Measurements from ENCODE around the gene USP34. TPM values are rescaled to one million over a fixed set of nuclear protein-coding genes. Genes with fewer than 3 reads are reported as not detected.

Gene USP34
- total and polyA plus RNA-seq, 2 of the 4 experiments (the other 2 are of a cell fraction), result 34.7 to 128 TPM

- DNase-seq, result peak; percentile 87
- no peak overlapping the region for H2AFZ ChIP-seq (replicated peaks; ENCODE audit: low read length, poor library complexity)
- H3K4ac ChIP-seq (ENCODE audit: low read depth, low read length), result no peak overlapping the region
- no peaks in the 10 kb centered on the region for H3K27me3 ChIP-seq (ENCODE audit: control insufficient read depth, insufficient read depth, low read length)
- H4K8ac ChIP-seq (ENCODE audit: low read depth in 2 of 2, low read length in 2 of 2), result no peak overlapping the region
- no peak overlapping the region for H3K9ac ChIP-seq (ENCODE audit: low read depth, low read length)
- peak overlapping the region; percentile 58 for H2BK5ac ChIP-seq (ENCODE audit: low read depth, low read length, poor library complexity, severe bottlenecking)
- H3K56ac ChIP-seq (ENCODE audit: extremely low read depth, insufficient read depth, low read length), result no peak overlapping the region
- H3K4me1 ChIP-seq (ENCODE audit: control insufficient read depth, insufficient read depth, low read length), result peaks cover 6% of the 10 kb centered on the region
- intact Hi-C loops (cut with micrococcal nuclease) (no loop called here), in situ Hi-C loops (cut with MboI; ENCODE audit: low sequenced_read_pairs) (no loop called here), dilution Hi-C loops (cut with HindIII; ENCODE audit: low sequenced_read_pairs, unreplicated experiment) (no loop called here)
- no TSS peak for BruUV-seq (replicated peaks)
- POLR2A ChIA-PET (ENCODE audit: unreplicated experiment), result interaction anchor here (0.5 kb wide), 1 partner anchor 12 kb away, joined by 9 read pairs; no protein-coding TSS in a partner anchor
- H3K27ac ChIP-seq (ENCODE audit: insufficient read depth, low read length), result no peak overlapping the region
- H3K18ac ChIP-seq (ENCODE audit: low read depth, low read length), result no peak overlapping the region
- no peak overlapping the region for H2BK20ac ChIP-seq (ENCODE audit: low read depth, low read length)
- H2BK15ac ChIP-seq (ENCODE audit: low read depth, low read length), result no peak overlapping the region
- H3K9me3 ChIP-seq (ENCODE audit: control insufficient read depth, insufficient read depth, low read length), result no peaks in the 10 kb centered on the region
- no peak overlapping the region for H4K5ac ChIP-seq (ENCODE audit: low read depth, low read length)
- H2BK120ac ChIP-seq (ENCODE audit: low read depth, low read length), result no peak overlapping the region
- H3K79me1 ChIP-seq (ENCODE audit: low read depth in 1 of 2, low read length in 2 of 2), result peaks cover 10 to 15% of the 10 kb centered on the region in 2 experiments
- H3K36me3 ChIP-seq (ENCODE audit: control insufficient read depth, insufficient read depth, low read length), result peaks cover 29% of the 10 kb centered on the region
- TF ChIP-seq CHD1 (IDR thresholded peaks at IDR 0.05; ENCODE audit: low read depth, low read length) (no peak), FOS (IDR thresholded peaks at IDR 0.05; ENCODE audit: low read depth, low read length) (peak; percentile 43; the same call in 1 of the 2 replicates), CTCF (conservative IDR thresholded peaks at IDR 0.05; ENCODE audit: low read depth, low read length) (no peak), CEBPB (IDR thresholded peaks at IDR 0.05; ENCODE audit: low read depth, low read length) (peak; percentile 98), BHLHE40 (IDR thresholded peaks at IDR 0.05; ENCODE audit: low read depth, low read length) (peak; percentile 74), NFE2L2 (IDR thresholded peaks at IDR 0.05; ENCODE audit: low read depth, low read length) (0 out of 2 replicates have a peak, but pooled peaks have one; percentile 2)
- WGBS, 2 experiments (ENCODE audit: extremely low coverage in 2 of 2, insufficient read length in 1 of 2), result no CpG with 5 or more reads among the region's 5 CpGs
- H3K4me2 ChIP-seq (ENCODE audit: low read depth, low read length), result peak overlapping the region; percentile 49; the same call in 1 of the 2 replicates
- H2AK9ac ChIP-seq (replicated peaks; ENCODE audit: low read depth, low read length, poor library complexity), result no peak overlapping the region
- H3K14ac ChIP-seq (replicated peaks; ENCODE audit: low read depth, low read length), result no peak overlapping the region
- no peaks in the 10 kb centered on the region for H4K20me1 ChIP-seq (ENCODE audit: insufficient read depth, low read length)
- H3K23ac ChIP-seq (ENCODE audit: low read depth, low read length), result no peak overlapping the region
- H4K91ac ChIP-seq (ENCODE audit: insufficient read depth, low read depth, low read length), result no peak overlapping the region
- CTCF ChIA-PET, result interaction anchor here (0.6 kb wide), 1 partner anchor 34 kb away, joined by 5 read pairs; no protein-coding TSS in a partner anchor
- no peak overlapping the region for H2AK5ac ChIP-seq (ENCODE audit: low read depth, low read length)
- H3K9me1 ChIP-seq (ENCODE audit: insufficient read depth, low read length), result peaks cover 6% of the 10 kb centered on the region
- ATAC-seq (ENCODE audit: low read depth), result peak; percentile 92
- no peak overlapping the region for H3K4me3 ChIP-seq (ENCODE audit: insufficient read depth, low read depth, low read length)
Observed at GRCh38 chr2:61210332-61210981, 260.4 kb downstream of the USP34 start.

All from IMR-90 (cell line).